ENCODE results near the gene PPP1R17. TPM values are rescaled to one million over a fixed set of nuclear protein-coding genes. Genes with fewer than 3 reads are reported as not detected.

The PPP1R17 gene
- total RNA-seq, 4 donors from 2014 or later, result not detected

DNA sequence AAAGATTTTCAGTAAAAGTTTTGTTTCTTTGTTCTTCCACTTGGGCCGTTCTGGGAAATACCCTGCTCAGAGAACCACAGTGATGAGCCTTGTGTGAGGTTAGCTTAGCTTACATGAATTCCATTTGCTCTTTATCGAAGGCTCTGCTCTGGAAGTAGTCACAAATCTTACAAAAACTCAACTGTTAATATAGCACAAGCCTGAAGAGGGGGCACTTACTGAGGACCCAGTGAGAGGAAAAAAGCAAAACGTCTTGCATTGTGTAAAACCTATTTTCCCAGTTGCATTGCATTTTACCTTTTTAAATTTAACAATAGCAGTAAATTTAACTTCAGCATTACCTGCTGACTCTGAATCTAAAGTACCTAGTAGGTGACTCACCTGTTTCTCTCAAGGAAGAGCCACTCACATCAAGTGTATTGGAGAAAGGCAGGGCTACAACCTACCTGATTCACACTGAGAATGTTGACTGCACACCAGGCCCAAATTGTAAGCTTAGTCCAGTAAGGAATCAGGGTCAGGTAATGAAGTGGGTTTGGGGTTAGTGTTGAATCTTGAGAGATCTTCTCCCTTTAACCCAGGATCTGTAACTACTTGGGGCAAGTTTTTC is 42.3 kb downstream of the PPP1R17 start:
- Histone ChIP-seq H3K27ac (no peak overlapping the region), H3K36me3 (no peaks in the 10 kb centered on the region), H3K4me3 (no peak overlapping the region), H3K4me1 (no peaks in the 10 kb centered on the region), H3K9me3 (no peaks in the 10 kb centered on the region), H3K27me3 (no peaks in the 10 kb centered on the region)
- DNase-seq, result no peak
- TF ChIP-seq, protein P1, sequence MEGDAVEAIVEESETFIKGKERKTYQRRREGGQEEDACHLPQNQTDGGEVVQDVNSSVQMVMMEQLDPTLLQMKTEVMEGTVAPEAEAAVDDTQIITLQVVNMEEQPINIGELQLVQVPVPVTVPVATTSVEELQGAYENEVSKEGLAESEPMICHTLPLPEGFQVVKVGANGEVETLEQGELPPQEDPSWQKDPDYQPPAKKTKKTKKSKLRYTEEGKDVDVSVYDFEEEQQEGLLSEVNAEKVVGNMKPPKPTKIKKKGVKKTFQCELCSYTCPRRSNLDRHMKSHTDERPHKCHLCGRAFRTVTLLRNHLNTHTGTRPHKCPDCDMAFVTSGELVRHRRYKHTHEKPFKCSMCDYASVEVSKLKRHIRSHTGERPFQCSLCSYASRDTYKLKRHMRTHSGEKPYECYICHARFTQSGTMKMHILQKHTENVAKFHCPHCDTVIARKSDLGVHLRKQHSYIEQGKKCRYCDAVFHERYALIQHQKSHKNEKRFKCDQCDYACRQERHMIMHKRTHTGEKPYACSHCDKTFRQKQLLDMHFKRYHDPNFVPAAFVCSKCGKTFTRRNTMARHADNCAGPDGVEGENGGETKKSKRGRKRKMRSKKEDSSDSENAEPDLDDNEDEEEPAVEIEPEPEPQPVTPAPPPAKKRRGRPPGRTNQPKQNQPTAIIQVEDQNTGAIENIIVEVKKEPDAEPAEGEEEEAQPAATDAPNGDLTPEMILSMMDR (IDR thresholded peaks at IDR 0.05), result no peak
- TF ChIP-seq POLR2A (IDR thresholded peaks at IDR 0.05), result no peak

GRCh38 chr7:31734456-31734855 is 47.4 kb downstream of the PPP1R17 start:
- Histone ChIP-seq H3K9me3 (no peaks in the 10 kb centered on the region), H3K36me3 (no peaks in the 10 kb centered on the region), H3K27me3 (no peaks in the 10 kb centered on the region), H3K27ac (no peak overlapping the region), H3K4me3 (no peak overlapping the region), H3K4me1 (no peaks in the 10 kb centered on the region)
- DNase-seq, result no peak
- TF ChIP-seq, protein P1 (IDR thresholded peaks at IDR 0.05), result no peak
- TF ChIP-seq POLR2A (IDR thresholded peaks at IDR 0.05), result no peak

DNA sequence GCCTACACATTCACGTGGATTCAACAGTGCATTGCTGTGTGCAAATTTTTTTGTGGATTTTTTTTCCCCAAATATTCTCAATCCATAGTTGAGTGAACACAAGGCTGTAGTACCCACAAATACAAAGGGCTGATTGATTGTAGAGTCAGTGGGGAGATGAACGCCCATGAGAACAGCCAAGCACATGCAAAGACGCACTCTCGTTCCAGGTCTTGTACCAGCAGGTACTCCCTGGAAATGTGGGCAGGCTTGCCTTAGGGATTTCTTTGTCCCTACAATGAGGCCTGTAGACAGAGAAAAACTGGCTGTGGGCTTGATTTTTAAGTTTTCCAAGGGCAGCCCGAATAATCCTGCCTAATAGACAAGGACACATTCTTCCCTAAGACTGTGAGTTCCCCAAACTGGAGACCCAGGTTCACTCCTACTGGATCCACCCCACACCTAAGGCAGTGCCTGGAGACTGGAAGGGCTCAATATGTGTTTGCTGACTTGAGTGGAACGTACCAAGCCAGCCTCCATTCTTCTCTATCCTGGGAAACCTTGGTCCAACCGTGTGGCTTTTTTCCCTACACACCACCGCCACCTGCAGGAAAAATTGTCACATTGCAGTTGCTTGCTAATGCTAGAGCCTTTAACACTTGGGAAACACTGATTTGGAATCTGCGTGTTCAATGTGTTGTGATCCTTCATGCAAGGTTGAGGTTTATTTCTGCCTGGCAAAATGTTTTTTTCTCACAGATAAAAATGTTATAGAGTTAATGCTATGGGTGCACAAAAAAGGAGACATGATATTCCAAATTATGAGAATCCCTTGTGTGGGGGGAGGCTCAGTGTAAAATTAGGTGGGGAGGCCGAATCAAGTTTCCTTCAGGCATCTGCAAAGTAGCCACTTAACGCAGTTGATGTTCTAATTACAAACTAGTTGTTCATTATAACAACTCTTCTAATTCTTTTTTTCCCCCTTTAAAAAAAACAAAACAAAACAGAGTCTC is 49.3 kb downstream of the PPP1R17 start:
- no peaks in the 10 kb centered on the region for H3K27me3 ChIP-seq
- TF ChIP-seq, protein P1 (IDR thresholded peaks at IDR 0.05), result peak; percentile 26 to 88 (median 73)
- TF ChIP-seq POLR2A (IDR thresholded peaks at IDR 0.05), result no peak
- H3K4me3 ChIP-seq, result no peak overlapping the region
- H3K4me1 ChIP-seq, result no peaks in the 10 kb centered on the region
- no peak overlapping the region for H3K27ac ChIP-seq
- DNase-seq, result peak; percentile 22 to 78 (median 50)
- H3K36me3 ChIP-seq, result no peaks in the 10 kb centered on the region
- H3K9me3 ChIP-seq, result no peaks in the 10 kb centered on the region

- no peaks in the 10 kb centered on the region for H3K4me1 ChIP-seq
Measured at GRCh38 chr7:31741852-31742251, 54.8 kb downstream of the PPP1R17 start.

GRCh38 chr7:31744294-31744874 is 57.4 kb downstream of the PPP1R17 start:
- Histone ChIP-seq H3K4me3 (no peak overlapping the region), H3K9me3 (no peaks in the 10 kb centered on the region), H3K36me3 (no peaks in the 10 kb centered on the region), H3K27ac (no peak overlapping the region), H3K4me1 (no peaks in the 10 kb centered on the region), H3K27me3 (no peaks in the 10 kb centered on the region)
- no peak for TF ChIP-seq POLR2A (IDR thresholded peaks at IDR 0.05)
- TF ChIP-seq, protein P1 (IDR thresholded peaks at IDR 0.05), result peak in 5 of 6 experiments; percentile 38 to 94 (median 91)
- DNase-seq, result peak; percentile 23 to 88 (median 63)

More at GRCh38 chr7:31741852-31742251, 54.8 kb downstream of the PPP1R17 start:
- no peaks in the 10 kb centered on the region for H3K27me3 ChIP-seq
- TF ChIP-seq, protein P1 (IDR thresholded peaks at IDR 0.05), result no peak
- no peak for TF ChIP-seq POLR2A (IDR thresholded peaks at IDR 0.05)
- no peak overlapping the region for H3K4me3 ChIP-seq
- no peaks in the 10 kb centered on the region for H3K9me3 ChIP-seq
- DNase-seq, result no peak
- no peak overlapping the region for H3K27ac ChIP-seq
- no peaks in the 10 kb centered on the region for H3K36me3 ChIP-seq

Measured in Peyer's patch (tissue), 4 donors.